Measurements from ENCODE around the gene AAR2. TPM values are rescaled to one million over a fixed set of nuclear protein-coding genes. Genes with fewer than 3 reads are reported as not detected.

AAR2 gene
- total RNA-seq, 1 donor from 2014 or later: 27.7 TPM

GRCh38 chr20:36199345-36200257, 36.7 kb upstream of the AAR2 start:
- H3K27me3 Mint-ChIP-seq: no peaks in the 10 kb centered on the region
- peak; percentile 90 for TF ChIP-seq CTCF (IDR thresholded peaks at IDR 0.05; ENCODE audit: unreplicated experiment)
- H3K4me3 Mint-ChIP-seq (ENCODE audit: low read depth): no peak overlapping the region
- H3K27ac Mint-ChIP-seq: no peak overlapping the region
- H3K4me1 Mint-ChIP-seq (ENCODE audit: low read depth): no peaks in the 10 kb centered on the region
- H3K9me3 Mint-ChIP-seq (ENCODE audit: low read depth): no peaks in the 10 kb centered on the region
- peaks cover 2% of the 10 kb centered on the region for H3K36me3 Mint-ChIP-seq (ENCODE audit: insufficient read depth)
- peak; percentile 71 for DNase-seq (ENCODE audit: low spot score, unreplicated experiment)

- Mint-ChIP-seq H3K4me3 (ENCODE audit: low read depth) (no peak overlapping the region), H3K27ac (no peak overlapping the region), H3K9me3 (ENCODE audit: low read depth) (no peaks in the 10 kb centered on the region), H3K4me1 (ENCODE audit: low read depth) (no peaks in the 10 kb centered on the region), H3K27me3 (no peaks in the 10 kb centered on the region), H3K36me3 (ENCODE audit: insufficient read depth) (peaks cover 2% of the 10 kb centered on the region)
- DNase-seq (ENCODE audit: low spot score, unreplicated experiment): no peak
- no peak for TF ChIP-seq CTCF (IDR thresholded peaks at IDR 0.05; ENCODE audit: unreplicated experiment)
Measured at GRCh38 chr20:36200451-36200850, 35.8 kb upstream of the AAR2 start.

- H3K27me3 Mint-ChIP-seq: no peaks in the 10 kb centered on the region
- no peaks in the 10 kb centered on the region for H3K9me3 Mint-ChIP-seq (ENCODE audit: low read depth)
- no peaks in the 10 kb centered on the region for H3K4me1 Mint-ChIP-seq (ENCODE audit: low read depth)
- H3K4me3 Mint-ChIP-seq (ENCODE audit: low read depth): no peak overlapping the region
- H3K36me3 Mint-ChIP-seq (ENCODE audit: insufficient read depth): no peaks in the 10 kb centered on the region
- no peak for TF ChIP-seq CTCF (IDR thresholded peaks at IDR 0.05; ENCODE audit: unreplicated experiment)
- H3K27ac Mint-ChIP-seq: no peak overlapping the region
- DNase-seq (ENCODE audit: low spot score, unreplicated experiment): no peak
Measured at GRCh38 chr20:36201198-36201597, 35.1 kb upstream of the AAR2 start.

GRCh38 chr20:36202891-36203338, 33.4 kb upstream of the AAR2 start:
- Mint-ChIP-seq H3K27ac (no peak overlapping the region), H3K36me3 (ENCODE audit: insufficient read depth) (peaks cover 2% of the 10 kb centered on the region), H3K9me3 (ENCODE audit: low read depth) (no peaks in the 10 kb centered on the region), H3K4me1 (ENCODE audit: low read depth) (no peaks in the 10 kb centered on the region), H3K4me3 (ENCODE audit: low read depth) (no peak overlapping the region), H3K27me3 (no peaks in the 10 kb centered on the region)
- DNase-seq (ENCODE audit: low spot score, unreplicated experiment): peak; percentile 75
- peak; percentile 97 for TF ChIP-seq CTCF (IDR thresholded peaks at IDR 0.05; ENCODE audit: unreplicated experiment)

GRCh38 chr20:36203861-36204260, 32.4 kb upstream of the AAR2 start:
- no peak for DNase-seq (ENCODE audit: low spot score, unreplicated experiment)
- no peak overlapping the region for H3K27ac Mint-ChIP-seq

More at GRCh38 chr20:36203861-36204260, 32.4 kb upstream of the AAR2 start:
- Mint-ChIP-seq H3K9me3 (ENCODE audit: low read depth) (no peaks in the 10 kb centered on the region), H3K27me3 (no peaks in the 10 kb centered on the region), H3K4me1 (ENCODE audit: low read depth) (no peaks in the 10 kb centered on the region), H3K36me3 (ENCODE audit: insufficient read depth) (peaks cover 4% of the 10 kb centered on the region), H3K4me3 (ENCODE audit: low read depth) (no peak overlapping the region)
- TF ChIP-seq CTCF (IDR thresholded peaks at IDR 0.05; ENCODE audit: unreplicated experiment): no peak
